GOT3 (cell line): ENCODE results near the gene NPIPA8.
"Not testable (repeated sequence)": the region's sequence is repeated elsewhere in the genome, so short reads cannot be mapped to it uniquely, and the experiment has no call there.

Experiments used
- DNase-seq: peaks from one replicate; lab custom pipeline; 2025; ENCODE audit warnings: mixed read lengths; lab: John Stamatoyannopoulos, UW

NPIPA8 gene

DNA sequence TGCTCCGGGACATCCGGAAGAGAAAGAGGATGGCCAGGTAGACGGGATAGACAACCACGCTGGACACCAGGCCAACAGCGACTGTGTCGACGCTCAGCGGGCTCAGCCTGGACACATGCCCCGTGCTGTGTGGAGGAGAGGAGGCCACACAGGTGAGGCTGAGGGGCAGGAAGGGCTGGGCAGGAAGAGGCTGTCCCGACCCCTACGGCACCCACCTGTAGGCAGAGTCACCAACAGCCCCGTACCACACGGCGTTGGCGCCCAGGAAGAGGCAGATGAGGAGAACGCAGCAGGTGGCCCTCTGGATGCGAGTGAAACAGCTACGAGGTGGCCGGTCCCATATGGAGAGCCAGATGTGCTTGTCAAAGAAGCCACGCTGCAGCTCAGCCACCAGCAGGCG, at the start of gene NPIPA8:
Gene NPIPA8, minus strand, starts transcription at position 101 of the 400 bp plus-strand sequence. CDS start 4,074 bp downstream, outside the sequence.
- DNase-seq: not testable (repeated sequence)

DNA sequence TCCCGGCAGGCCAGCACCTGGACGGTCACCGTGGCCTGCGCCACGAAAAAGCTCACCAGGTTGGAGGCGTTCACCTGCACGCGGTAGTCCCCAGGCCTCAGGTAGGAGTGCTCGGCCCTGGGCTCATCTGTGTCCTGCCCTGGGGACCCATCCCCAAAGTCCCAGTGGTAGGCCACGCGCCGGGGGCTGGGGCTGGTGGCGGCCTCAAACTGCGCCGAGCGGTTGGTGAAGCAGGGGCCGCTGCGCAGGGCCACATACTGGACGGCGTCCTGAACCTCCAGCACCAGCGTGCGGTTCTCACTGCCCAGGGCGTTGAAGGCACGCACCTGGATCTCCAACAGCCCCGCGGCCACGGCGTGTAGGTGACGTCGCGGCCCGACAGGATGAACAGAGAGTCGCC, 48.7 kb upstream of the NPIPA8 start:
- DNase-seq: not testable (repeated sequence)

DNA sequence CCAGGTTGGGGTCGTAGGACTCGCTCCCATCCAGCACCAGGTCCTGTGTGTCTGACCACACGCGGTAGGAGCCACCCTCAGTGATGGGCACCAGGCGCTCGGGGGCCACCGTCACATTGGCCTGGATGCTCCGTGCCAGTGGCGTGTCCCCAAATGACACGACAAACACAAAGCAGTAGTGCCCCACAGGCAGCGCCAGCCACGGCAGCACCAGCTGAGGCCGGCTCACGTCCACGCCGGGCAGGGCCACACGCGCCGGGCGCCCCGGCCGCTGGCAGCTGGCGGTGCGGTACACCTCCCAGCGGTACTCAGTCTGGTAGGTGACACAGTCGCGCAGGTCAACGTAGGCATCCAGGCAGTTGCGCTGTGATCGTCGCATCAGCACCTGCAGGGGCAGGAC, 48.3 kb upstream of the NPIPA8 start:
- DNase-seq: not testable (repeated sequence)

DNA sequence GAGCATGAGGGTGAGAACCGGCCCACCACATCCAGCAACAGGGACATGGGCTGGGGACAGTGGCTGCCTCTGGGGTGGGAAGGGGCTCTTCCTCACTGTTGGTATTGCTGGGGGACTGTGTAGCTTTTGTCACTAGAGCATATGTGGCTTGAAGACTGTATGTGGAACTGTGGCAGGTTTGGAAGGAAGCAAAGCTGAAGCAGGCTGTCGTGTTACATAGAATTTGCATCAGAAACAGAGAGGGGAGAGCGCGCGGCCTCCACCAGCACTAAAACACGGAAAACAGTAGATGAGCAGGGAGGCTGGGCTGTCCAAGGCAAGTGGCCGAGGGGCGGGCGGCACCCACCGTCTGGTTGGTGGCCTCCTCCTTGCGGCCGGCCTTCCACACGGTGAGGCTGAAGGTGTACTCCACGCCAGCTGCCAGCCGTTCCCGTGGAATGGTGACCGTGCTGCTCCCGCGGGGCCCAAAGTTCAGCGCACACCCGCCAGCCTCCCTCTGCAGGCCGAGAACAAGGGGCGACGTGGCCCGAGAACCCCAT, 47.6 kb upstream of the NPIPA8 start:
- DNase-seq: not testable (repeated sequence)

DNA sequence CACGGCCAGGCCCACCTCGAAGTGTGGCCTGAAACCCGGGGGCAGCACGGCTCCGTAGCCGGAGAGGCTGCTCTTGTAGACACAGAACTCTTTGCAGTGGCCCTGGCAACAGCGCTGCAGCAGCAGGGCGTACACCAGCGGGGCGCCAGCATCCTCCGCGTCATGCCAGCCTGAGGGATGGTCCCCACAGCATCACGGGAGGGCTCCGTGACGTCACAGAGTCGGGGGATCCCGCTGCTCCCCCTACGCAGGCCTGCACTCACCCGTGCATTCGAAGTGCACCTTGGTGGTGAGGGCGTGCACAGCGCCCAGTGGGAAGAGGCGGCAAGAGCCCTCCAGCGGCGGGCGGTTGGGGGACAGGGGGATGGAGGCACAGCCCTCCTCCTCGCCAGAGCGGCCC, 46.2 kb upstream of the NPIPA8 start:
- not testable (repeated sequence) for DNase-seq

DNA sequence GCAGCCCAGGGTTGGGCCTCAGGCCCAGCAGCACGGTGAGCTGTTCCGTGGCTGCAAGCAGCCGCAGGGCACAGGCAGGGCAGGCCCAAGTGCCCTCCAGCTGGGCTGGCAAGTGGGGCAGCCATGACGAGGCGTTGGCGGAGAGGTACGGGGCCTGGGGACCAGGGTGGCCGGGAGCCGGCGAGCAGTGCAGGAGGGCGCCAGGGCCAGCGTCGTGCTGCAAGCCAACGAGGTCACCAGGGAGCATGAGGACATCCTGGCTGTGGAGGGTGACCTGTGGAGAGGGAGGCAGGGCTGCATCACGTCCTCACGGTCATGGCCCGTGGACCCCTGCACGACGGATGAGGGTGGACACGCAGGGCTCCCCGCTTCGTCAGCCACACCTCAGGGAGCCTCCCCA, 11.2 kb upstream of the NPIPA8 start:
- not testable (repeated sequence) for DNase-seq

DNA sequence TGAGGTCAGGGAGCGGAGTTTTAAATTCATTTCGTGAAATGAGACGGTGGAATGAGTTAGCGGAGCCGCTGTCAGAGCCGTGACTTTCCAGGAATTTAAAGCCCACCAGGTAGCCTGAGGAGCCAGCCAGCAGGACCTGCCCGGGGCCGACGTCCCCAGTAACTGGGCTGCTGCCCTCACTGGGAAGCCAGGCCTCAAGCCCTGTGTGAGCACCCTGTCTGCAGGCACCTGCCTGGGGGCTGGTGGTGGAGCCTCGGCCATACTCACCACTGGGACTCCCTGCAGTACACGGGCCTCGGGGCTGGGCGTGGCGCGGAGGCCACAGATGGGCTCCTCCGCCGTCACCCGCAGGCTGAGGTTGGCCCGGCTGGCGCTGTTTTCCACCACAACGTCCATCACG, 10.5 kb upstream of the NPIPA8 start:
- DNase-seq: not testable (repeated sequence)

DNA sequence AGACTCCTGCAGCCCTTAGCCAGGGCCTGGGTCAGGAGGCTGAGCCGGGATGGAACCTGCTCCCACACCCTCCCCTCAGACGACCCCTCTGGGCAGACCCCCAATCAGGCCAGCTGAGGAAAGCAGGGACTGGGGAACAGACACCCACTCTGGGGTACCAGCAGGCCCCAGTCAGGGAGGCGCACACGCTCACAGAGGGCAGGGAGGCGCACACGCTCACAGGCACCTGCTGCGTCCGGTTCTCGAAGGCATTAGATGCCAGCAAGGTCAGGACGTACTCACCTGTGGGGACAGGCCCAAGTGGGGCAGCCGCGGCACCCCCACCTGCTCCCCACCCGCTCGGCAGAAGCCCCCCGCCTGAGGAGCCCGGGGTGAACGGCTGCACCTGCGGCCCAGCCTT, 8.1 kb upstream of the NPIPA8 start:
- DNase-seq: not testable (repeated sequence)

DNA sequence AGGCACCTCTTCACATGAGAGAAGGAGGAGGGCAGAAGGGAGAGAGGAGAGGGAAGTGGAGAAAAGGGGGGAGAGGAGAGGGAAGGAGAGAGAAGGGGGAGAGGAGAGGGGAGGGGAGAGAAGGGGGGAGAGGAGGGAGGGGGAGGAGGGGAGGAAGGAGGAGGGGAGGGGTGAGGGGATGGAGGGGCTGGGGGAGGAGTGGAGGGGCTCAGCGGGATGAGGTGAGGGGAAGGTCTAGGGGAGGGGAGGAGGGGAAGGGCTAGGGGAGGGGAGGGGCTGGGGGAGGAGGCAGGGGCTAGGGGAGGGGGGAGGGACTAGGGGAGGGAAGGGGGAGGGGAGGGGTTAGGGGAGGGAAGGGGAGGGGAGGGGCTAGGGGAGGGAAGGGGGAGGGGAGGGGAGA, 5.5 kb upstream of the NPIPA8 start:
- not testable (repeated sequence) for DNase-seq

DNA sequence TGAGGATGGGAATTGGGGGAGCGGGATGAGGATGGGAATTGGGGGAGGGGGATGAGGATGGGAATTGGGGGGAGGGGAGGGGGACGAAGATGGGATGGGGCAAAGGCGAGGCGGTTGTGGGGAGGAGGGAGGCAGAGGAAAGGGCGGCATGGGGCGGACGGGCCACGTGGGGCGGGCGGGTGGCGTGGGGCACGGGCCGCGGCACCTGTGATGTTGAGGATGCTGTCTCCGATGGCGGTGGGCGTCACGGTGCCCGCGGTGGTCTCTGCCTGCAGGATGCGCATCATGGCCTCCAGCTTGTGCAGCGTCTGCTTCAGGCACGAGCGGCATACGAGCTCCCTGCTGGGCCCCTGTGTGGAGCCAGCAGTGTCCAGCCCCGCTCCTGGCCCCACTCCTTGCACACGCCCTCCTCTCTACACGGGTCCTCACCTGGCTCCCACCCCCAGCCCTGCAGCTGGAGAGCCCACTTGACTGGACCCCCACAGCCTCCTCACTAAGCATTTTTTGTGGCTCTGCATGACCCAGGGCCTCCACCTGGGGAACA, 5.0 kb upstream of the NPIPA8 start:
- DNase-seq: not testable (repeated sequence)

DNA sequence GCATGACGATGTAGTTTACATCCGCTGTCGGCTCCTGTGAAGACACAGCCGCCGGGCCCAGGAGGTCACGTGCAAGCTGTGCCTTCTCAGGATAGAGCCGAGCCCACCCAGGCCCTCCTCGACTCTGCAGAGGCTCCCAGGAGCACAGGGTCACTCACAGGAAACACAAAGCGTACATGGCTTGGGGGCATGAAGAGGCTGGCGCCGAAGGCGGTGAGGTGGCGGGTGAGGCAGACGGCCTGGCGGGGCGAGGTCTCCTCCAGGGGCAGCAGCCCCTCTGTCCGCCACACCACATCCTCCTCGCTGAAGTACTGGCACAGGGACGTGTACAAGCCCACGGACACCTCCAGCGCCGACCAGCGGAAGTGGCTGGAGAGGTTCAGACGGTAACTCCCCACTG, 2.7 kb upstream of the NPIPA8 start:
- DNase-seq: not testable (repeated sequence)

DNA sequence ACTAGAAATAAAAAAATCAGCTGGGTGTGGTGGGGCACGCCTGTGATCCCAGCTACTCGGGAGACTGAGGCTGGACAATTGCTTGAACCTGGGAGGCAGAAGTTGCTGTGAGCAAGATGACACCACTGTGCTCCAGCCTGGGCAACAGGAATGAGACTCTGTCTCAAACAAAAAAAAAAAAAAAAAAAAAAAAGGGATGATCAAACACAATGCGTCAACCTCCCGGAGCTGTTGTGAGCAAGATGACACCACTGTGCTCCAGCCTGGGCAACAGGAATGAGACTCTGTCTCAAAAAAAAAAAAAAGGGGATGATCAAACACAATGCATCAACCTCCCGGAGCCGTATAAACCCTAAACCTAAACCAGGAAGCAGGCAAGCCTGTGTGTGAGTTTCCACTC, 24.7 kb downstream of the NPIPA8 start:
- DNase-seq: not testable (repeated sequence)

DNA sequence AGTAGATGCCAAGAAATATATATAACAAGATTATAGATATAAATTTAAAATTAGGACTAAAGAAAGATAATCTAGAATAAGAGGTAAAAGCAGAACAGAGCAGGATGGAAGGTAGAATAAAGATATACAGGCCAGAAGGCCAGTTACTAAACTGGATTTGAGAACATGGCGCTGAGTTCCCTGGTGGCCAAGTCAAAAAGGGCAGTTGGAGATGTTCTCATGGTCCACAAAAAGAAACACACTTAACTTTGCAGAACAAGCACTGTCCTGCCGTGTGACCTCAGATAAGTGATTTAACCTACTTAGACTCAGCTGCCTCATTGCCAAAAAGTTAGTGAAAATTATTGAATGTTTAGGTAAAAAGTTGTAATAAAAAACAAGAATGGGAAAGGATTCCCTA, 27.4 kb downstream of the NPIPA8 start:
- not testable (repeated sequence) for DNase-seq

DNA sequence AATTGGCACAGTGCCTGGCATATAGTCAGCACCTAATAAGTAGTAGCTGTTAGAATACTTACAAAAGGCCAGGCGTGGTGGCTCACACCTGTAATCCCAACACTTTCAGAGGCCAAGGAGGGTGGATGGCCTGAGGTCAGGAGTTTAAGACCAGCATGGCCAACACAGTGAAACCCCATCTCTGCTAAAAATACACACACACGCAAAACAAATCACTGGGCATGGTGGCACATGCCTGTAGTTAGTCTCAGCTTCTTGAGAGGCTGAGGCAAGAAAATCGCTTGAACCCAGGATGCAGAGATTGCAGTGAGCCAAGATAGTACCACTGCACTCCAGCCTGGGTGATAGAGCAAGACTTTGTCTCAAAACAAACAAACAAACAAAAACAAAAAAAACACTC, 29.3 kb downstream of the NPIPA8 start:
- not testable (repeated sequence) for DNase-seq

DNA sequence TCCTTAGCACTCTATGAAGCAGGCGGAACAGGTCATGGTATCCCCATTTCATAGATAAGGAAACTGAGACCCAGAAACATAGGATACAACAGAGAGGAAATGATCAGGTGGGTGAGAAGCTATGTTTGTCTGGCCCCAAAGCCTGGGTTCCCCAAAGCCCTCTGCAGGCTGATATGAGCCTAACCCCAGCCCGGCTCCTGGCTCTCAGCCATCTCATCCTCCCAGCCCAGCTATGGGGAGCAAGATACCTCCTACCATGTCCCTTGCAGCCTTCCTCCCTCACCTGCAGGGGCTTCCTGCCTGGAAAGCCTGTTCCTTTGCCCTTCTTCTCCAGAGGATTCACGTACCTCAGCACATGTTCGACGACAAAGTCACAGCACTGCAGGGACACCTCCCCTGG, 30.5 kb downstream of the NPIPA8 start:
- DNase-seq: not testable (repeated sequence)

DNA sequence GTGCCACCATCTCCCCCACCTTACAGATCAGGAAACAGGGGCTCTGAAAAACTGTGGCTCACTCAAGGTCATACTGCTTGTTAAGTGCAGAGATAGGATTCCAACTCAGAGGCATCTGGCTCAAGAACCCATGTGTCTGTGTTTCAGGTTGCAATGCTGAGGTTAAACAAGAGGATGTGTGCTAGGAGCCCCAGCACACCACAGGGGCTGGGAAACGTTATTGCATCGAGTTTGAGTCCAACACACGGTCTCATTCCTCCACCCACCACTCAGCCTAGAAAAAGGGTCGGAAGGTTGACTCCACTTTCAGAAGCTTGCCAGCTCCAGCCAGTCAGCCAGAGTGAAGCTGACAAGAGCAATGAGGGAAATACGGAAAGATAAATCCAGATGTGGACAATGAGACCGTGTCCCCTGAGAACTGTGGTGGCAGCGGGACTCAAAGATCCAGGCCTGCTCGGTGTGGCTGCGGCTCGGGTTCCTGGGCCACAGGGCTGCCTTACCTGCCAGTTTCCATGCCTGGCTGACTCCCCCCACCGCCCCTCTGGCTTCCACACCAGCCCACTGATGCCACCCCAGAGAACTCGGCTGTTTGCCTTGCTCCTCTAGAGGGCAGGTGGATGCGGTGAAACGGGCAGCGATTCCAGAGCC, 33.4 kb downstream of the NPIPA8 start:
- DNase-seq: not testable (repeated sequence)

DNA sequence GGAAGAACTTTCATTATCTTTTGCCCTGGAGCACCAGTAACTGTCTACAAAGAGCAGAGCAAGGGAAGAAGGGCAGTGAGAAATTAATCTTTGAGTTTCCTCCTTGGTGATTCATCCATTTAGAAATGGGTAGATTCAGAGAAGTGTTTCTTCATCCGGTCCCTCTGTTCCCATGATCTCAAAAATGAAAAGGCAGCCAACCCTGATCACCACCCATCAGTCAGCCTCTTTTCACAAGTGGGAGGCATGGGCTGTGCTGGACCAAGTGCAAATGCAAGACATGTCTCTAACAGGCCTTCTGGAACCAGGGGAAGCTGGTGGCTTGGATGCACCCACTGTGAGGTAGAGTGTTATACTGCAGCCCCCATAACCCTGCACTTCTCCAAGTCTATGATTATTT, 38.8 kb downstream of the NPIPA8 start:
- DNase-seq: not testable (repeated sequence)

DNA sequence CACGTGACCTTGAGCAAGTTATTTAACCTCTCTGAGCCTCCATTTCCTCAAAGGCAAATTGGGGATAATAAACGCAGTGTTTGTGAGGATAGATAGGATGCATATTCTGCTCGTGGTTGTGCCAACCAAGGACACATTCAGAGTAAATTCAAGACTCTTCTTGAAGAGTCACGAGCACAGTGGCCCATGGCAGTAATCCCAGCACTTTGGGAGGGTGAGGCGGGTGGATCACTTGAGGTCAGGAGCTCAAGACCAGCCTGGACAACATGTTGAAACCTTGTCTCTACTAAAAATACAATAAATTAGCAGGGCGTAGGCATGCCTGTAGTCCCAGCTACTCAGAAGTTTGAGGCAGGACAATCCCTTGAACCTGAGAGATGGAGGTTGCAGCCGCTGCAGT, 39.6 kb downstream of the NPIPA8 start:
- DNase-seq: not testable (repeated sequence)

DNA sequence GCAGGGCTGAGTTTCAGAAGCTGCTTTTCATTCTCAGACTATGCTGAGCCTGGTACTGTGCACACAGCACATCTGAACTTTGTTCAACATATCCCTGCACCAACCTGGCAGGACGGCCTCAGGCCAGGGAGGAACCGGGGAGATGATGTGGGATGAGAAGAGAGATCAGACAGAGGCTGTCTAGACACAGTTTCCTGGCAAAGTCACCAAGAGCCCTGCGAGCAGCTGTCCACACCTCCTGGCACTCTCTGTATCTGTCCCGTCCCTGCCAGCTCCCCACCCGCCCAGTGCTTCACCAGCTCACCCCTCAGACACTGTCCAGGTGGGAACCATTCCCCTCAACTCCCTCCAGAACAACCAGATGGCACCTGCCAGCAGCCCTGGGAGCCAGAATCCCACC, 42.2 kb downstream of the NPIPA8 start:
- DNase-seq: not testable (repeated sequence)

DNA sequence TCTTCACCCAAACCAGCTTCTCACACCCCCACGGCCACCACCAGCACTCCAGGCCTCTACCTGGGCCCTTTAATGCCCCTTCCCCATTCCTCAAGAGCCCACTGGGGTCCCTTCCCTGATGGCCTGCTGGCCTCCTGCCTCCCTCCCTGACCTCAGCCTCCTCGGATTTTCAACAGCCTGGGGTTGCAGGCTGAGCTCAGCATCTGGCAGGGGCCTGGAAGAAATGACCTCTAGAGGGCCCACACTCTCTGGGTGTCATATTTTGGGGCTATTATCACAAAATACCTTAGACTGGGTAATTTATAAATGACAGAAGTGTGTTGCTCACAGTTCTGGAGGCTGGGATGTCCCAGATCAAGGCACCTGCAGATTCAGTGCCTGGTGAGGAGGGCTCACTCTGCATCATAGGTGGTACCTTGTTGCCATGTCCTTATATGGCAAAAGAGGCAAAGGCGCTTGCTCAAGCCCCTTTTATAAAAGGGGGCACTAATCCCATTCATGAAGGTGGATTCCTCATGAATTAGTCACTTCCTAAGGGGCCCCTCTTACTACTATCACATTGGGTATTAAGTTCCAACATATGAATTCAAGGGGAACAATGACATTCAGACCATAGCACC, 43.1 kb downstream of the NPIPA8 start:
- not testable (repeated sequence) for DNase-seq

DNA sequence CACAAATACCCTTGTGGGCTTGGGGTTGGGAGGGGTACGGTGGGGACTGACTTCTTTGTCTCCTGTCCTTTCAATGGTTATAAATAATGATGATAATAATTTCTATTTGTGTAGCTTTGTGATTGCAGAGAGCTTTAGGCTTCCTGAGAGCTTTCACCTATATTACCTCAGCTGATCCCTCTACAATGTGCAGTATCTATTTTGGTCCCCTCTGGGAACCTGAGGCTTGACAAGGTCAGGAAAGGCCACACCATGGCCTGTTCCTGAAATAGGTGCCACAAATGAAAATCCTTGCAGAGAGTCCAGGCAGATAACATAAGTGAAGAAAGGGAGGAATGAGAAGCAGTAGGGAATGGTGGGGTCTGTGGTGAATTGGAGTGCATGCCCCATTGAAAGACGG, 45.6 kb downstream of the NPIPA8 start:
- DNase-seq: not testable (repeated sequence)

DNA sequence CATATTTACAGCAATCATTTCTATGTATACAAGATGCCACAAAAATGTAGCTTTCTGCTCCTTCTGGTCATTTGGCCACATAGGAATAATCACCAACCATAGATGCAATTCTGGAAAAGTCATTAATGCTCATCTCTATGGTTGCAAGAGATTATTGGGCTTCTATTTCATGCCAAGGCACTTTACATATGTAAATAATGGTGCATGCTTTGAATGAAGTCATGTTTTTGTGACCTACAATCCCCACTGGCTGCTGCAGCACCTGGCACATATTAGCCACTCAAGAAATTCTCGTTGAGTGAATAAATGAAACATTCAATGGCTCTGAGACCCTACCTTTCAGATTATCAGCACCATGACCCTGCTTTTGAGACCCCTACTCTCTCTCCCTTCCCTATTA, 50.2 kb downstream of the NPIPA8 start:
- not testable (repeated sequence) for DNase-seq

DNA sequence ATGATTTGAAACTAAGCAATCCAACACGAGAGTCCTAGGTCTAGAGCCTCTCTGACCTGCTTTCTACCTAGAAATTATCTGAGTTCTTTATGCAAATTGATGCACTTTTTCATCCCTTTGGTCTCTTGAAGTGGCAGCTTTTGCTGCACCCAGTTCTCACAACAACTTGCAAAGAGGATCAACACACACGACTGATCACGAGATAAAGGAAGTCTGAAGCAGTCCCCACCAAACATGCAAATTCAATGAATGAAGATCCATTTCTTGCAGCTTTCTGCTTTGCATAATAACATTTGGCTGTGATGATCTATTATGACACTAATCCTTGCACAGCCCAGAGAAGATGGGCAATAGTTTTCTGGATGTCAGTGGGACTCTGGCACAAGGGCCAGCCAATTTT, 56.2 kb downstream of the NPIPA8 start:
- DNase-seq: not testable (repeated sequence)
